ENCODE data around the gene ADCY10.
"Not testable (repeated sequence)": the region's sequence is repeated elsewhere in the genome, so short reads cannot be mapped to it uniquely, and the experiment has no call there.

ADCY10 gene

GRCh38 chr1:167916766-167917511, 3.0 kb upstream of the ADCY10 start:
- no peak overlapping the region for H3K4me3 ChIP-seq (ENCODE audit: low read length)
- no peak for TF ChIP-seq ZNF274 (IDR thresholded peaks at IDR 0.05; ENCODE audit: low read depth, low read length)

- no peak for TF ChIP-seq ZNF274 (IDR thresholded peaks at IDR 0.05; ENCODE audit: low read depth, low read length)
- no peak overlapping the region for H3K4me3 ChIP-seq (ENCODE audit: low read length)
Observed at GRCh38 chr1:167915569-167915968, 1.6 kb upstream of the ADCY10 start.

GRCh38 chr1:167912294-167912693, 1.6 kb downstream of the ADCY10 start:
- TF ChIP-seq ZNF274 (IDR thresholded peaks at IDR 0.05; ENCODE audit: low read depth, low read length): no peak
- no peak overlapping the region for H3K4me3 ChIP-seq (ENCODE audit: low read length)

GRCh38 chr1:167911413-167911812, 2.5 kb downstream of the ADCY10 start:
- no peak overlapping the region for H3K4me3 ChIP-seq (ENCODE audit: low read length)

GRCh38 chr1:167910530-167910929, 3.4 kb downstream of the ADCY10 start:
- no peak overlapping the region for H3K4me3 ChIP-seq (ENCODE audit: low read length)
- no peak for TF ChIP-seq ZNF274 (IDR thresholded peaks at IDR 0.05; ENCODE audit: low read depth, low read length)

More at GRCh38 chr1:167911413-167911812, 2.5 kb downstream of the ADCY10 start:
- TF ChIP-seq ZNF274 (IDR thresholded peaks at IDR 0.05; ENCODE audit: low read depth, low read length): no peak

GRCh38 chr1:167909691-167910180, 4.2 kb downstream of the ADCY10 start:
- no peak for TF ChIP-seq ZNF274 (IDR thresholded peaks at IDR 0.05; ENCODE audit: low read depth, low read length)
- no peak overlapping the region for H3K4me3 ChIP-seq (ENCODE audit: low read length)

- H3K4me3 ChIP-seq (ENCODE audit: low read length): no peak overlapping the region
- no peak for TF ChIP-seq ZNF274 (IDR thresholded peaks at IDR 0.05; ENCODE audit: low read depth, low read length)
Observed at GRCh38 chr1:167905671-167906070, 8.3 kb downstream of the ADCY10 start.

- H3K4me3 ChIP-seq (ENCODE audit: low read length): no peak overlapping the region
- no peak for TF ChIP-seq ZNF274 (IDR thresholded peaks at IDR 0.05; ENCODE audit: low read depth, low read length)
Observed at GRCh38 chr1:167905182-167905581, 8.8 kb downstream of the ADCY10 start.

GRCh38 chr1:167904652-167905130, 9.2 kb downstream of the ADCY10 start:
- no peak overlapping the region for H3K4me3 ChIP-seq (ENCODE audit: low read length)
- TF ChIP-seq ZNF274 (IDR thresholded peaks at IDR 0.05; ENCODE audit: low read depth, low read length): no peak

GRCh38 chr1:167900907-167901306, 13.0 kb downstream of the ADCY10 start:
- TF ChIP-seq ZNF274 (IDR thresholded peaks at IDR 0.05; ENCODE audit: low read depth, low read length): no peak
- H3K4me3 ChIP-seq (ENCODE audit: low read length): no peak overlapping the region

GRCh38 chr1:167899253-167899681, 14.7 kb downstream of the ADCY10 start:
- TF ChIP-seq ZNF274 (IDR thresholded peaks at IDR 0.05; ENCODE audit: low read depth, low read length): no peak

GRCh38 chr1:167898578-167899222, 15.2 kb downstream of the ADCY10 start:
- no peak overlapping the region for H3K4me3 ChIP-seq (ENCODE audit: low read length)
- TF ChIP-seq ZNF274 (IDR thresholded peaks at IDR 0.05; ENCODE audit: low read depth, low read length): no peak

More at GRCh38 chr1:167899253-167899681, 14.7 kb downstream of the ADCY10 start:
- H3K4me3 ChIP-seq (ENCODE audit: low read length): no peak overlapping the region

- TF ChIP-seq ZNF274 (IDR thresholded peaks at IDR 0.05; ENCODE audit: low read depth, low read length): no peak
- no peak overlapping the region for H3K4me3 ChIP-seq (ENCODE audit: low read length)
Observed at GRCh38 chr1:167893798-167894197, 20.1 kb downstream of the ADCY10 start.

GRCh38 chr1:167890400-167890799, 23.5 kb downstream of the ADCY10 start:
- no peak for TF ChIP-seq ZNF274 (IDR thresholded peaks at IDR 0.05; ENCODE audit: low read depth, low read length)
- no peak overlapping the region for H3K4me3 ChIP-seq (ENCODE audit: low read length)

GRCh38 chr1:167887187-167887586, 26.7 kb downstream of the ADCY10 start:
- not testable (repeated sequence) for H3K4me3 ChIP-seq (ENCODE audit: low read length)
